Body of pancreas (tissue), 4 donors: Measurements from ENCODE around the gene CBFA2T3.

Experiments used
- CTCF ChIP-seq, 7 experiments: fragments of 450-650 bp in 4 of 7; fragments of 200-600 bp in 3 of 7; sonication (generic) in 3 of 7; IDR thresholded peaks; one replicate each; pipeline ENCODE4 v1.5.1; 2016 to 2019; ENCODE audit warnings: antibody characterized with exemption in 7 of 7
- POLR2A ChIP-seq, 3 donors: fragments of 450-650 bp; IDR thresholded peaks; one replicate each; pipeline ENCODE4 v1.6.1; 2016; ENCODE audit warnings: antibody characterized with exemption in 3 of 3, mild to moderate bottlenecking in 2 of 3

GRCh38 chr16:88993166-88993761 is 16.3 kb upstream of the CBFA2T3 start:
- TF ChIP-seq CTCF (IDR thresholded peaks at IDR 0.05) (no peak), POLR2A (IDR thresholded peaks at IDR 0.05) (no peak)
